Testis (tissue), 3 donors: Measurements from ENCODE around the gene GET4. TPM values are rescaled to one million over a fixed set of nuclear protein-coding genes. Genes with fewer than 3 reads are reported as not detected.
A peak's percentile ranks its signal among the peaks of the same experiment; 100 is the strongest.

Source experiments
- DNase-seq: peaks from one replicate; pipeline ENCODE4 v3.0.0-alpha.2; 2019
- H3K27ac ChIP-seq, 2 donors: fragments of 200-600 bp; sonication (generic); one replicate each; pipeline ENCODE4 v1.5.1; 2019
- H3K27me3 ChIP-seq: fragments of 200-600 bp; sonication (generic); one replicate; pipeline ENCODE4 v1.5.1; 2019
- H3K36me3 ChIP-seq: fragments of 200-600 bp; sonication (generic); one replicate; pipeline ENCODE4 v1.5.1; 2017; ENCODE audit warnings: low read depth; ENCODE audit errors: missing control alignments
- H3K4me1 ChIP-seq: fragments of 200-600 bp; sonication (generic); one replicate; pipeline ENCODE4 v1.5.1; 2019
- H3K4me3 ChIP-seq, 2 donors: fragments of 200-600 bp; sonication (generic); one replicate each; pipeline ENCODE4 v1.5.1; 2017 to 2019
- H3K9me3 ChIP-seq: fragments of 200-600 bp; sonication (generic); one replicate; pipeline ENCODE4 v1.5.1; 2017
- POLR2A ChIP-seq: fragments of 450-650 bp; IDR thresholded peaks from one replicate; pipeline ENCODE4 v1.6.1; 2017; ENCODE audit warnings: antibody characterized with exemption, mild to moderate bottlenecking, moderate library complexity
- WGBS, 2 donors: methylation state at CpG; one replicate each; pipeline ENCODE4 v1.1.5; 2018; 5-methylcytosine and 5-hydroxymethylcytosine counted together
- intact Hi-C: fragments of 100-400 bp; cut with DNase I; formaldehyde crosslinking; loops from one replicate; pipeline ENCODE4 v1.15.1; 2023; ENCODE audit warnings: low total_unique reads
- polyA plus RNA-seq: library from polyadenylated mRNA; stranded (reverse); fragments of 350-450 nt; fragmentation: Illumina TruSeq; extraction: RNeasy Lipid Tissue Mini Kit (QIAGEN cat#74804); gene quantifications from one replicate; pipeline ENCODE4 v1.2.3, GENCODE V29; 2014; ENCODE audit warnings: low read depth, low replicate concordance; ENCODE audit not compliant: insufficient read depth
- total RNA-seq, 2 donors: library from RNA; depleted of rRNA; stranded (reverse); fragments of >200 nt; gene quantifications; one replicate each; pipeline ENCODE4 v1.2.3, GENCODE V29; 2016
- TF ChIP-seq, protein P1 (sequence below), 3 experiments: fragments of 450-650 bp in 2 of 3; fragments of 200-600 bp in 1 of 3; sonication (generic) in 1 of 3; IDR thresholded peaks; one replicate each; pipeline ENCODE4 v1.5.1; 2016 to 2019; ENCODE audit warnings: antibody characterized with exemption in 3 of 3, mild to moderate bottlenecking in 2 of 3, moderate library complexity in 1 of 3

GET4 gene
- total and polyA plus RNA-seq, 3 donors from 2014 or later = 89.0 to 141 (median 128) TPM

DNA sequence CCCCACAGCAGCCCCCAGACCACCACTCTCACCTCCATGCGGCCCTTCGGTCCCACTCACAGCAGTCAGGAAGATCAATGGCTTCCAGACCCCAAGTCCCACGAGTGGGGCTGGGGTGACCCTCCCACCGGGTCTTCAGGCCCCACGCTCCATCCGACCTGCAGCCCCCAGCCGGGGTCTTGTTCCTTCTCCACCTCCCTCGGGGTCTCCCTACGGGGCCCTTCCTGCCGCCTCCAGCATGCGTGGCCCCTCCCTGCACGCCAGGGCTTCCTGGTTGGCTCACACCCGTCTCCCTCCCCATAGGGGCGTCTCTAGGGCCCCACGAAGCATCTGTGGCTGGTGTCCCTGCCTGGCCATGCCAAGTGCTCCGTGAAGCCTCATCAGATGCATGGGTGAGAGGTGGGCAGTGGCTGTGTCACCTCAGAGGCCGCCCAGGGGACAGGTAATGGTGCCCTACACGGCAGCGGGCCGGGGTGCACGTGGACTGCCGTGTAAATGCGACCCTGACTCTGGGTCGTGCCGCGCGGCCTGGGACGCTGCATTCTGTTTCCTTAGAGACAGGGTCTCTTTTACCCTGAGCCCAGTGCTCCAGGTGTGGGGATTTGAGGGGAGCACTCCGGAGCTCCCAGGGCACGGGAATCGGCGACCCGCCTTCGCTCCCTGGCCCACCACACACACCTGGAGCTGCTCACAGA, 58.3 kb downstream of the GET4 start:
- Histone ChIP-seq H3K27ac (no peak overlapping the region), H3K9me3 (no peaks in the 10 kb centered on the region), H3K27me3 (no peaks in the 10 kb centered on the region), H3K4me1 (no peaks in the 10 kb centered on the region), H3K4me3 (peak overlapping the region in 1 of 2 donors; percentile 21), H3K36me3 (no peaks in the 10 kb centered on the region)
- TF ChIP-seq POLR2A = no peak
- TF ChIP-seq, protein P1, sequence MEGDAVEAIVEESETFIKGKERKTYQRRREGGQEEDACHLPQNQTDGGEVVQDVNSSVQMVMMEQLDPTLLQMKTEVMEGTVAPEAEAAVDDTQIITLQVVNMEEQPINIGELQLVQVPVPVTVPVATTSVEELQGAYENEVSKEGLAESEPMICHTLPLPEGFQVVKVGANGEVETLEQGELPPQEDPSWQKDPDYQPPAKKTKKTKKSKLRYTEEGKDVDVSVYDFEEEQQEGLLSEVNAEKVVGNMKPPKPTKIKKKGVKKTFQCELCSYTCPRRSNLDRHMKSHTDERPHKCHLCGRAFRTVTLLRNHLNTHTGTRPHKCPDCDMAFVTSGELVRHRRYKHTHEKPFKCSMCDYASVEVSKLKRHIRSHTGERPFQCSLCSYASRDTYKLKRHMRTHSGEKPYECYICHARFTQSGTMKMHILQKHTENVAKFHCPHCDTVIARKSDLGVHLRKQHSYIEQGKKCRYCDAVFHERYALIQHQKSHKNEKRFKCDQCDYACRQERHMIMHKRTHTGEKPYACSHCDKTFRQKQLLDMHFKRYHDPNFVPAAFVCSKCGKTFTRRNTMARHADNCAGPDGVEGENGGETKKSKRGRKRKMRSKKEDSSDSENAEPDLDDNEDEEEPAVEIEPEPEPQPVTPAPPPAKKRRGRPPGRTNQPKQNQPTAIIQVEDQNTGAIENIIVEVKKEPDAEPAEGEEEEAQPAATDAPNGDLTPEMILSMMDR (IDR thresholded peaks at IDR 0.05) = no peak
- DNase-seq = no peak
- intact Hi-C loops = no loop called here
- WGBS, 2 donors = 62 to 76% methylated on average over 17 to 33 of the region's 34 CpGs

DNA sequence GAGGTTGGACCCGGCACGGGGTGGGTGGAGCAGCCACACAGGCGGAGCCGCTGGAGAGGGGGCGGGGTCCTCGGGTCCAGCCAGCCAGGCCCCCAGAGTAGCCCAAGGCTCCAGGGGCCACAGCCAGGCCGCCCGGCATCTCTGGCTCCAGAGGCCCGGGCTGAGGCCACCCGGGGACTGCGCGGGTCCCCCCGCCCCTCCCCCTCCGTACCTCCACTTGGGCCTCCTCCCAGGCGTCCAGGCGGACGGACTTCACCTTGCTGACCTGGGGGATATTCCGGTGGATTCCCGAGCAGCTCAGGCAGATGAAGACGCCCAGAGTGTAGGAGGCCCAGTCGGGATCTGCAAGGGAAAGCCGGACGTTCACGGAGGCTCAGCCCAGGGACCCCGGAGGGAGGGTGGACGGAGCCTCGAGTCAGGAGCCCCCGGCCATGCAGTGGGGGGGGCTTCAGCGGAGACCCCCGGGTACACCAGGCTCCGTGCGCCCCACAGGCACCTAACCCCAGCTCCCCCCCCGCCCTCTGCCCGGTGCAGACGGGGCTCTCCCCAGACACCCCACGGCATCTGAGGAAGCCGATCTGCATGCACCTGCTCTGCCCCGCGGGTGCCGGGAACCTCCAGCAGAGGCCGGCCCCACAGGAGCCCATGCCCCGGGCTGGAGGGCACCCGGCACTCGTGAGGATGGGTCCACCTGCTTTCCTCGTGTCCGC, 59.0 kb downstream of the GET4 start:
- Histone ChIP-seq H3K4me1 (no peaks in the 10 kb centered on the region), H3K27ac (no peak overlapping the region), H3K9me3 (no peaks in the 10 kb centered on the region), H3K4me3 (peak overlapping the region in 1 of 2 donors; percentile 21), H3K27me3 (no peaks in the 10 kb centered on the region), H3K36me3 (no peaks in the 10 kb centered on the region)
- TF ChIP-seq POLR2A = no peak
- TF ChIP-seq, protein P1 (IDR thresholded peaks at IDR 0.05) = no peak
- intact Hi-C loops = no loop called here
- 50 to 66% methylated on average over 2 to 46 of the region's 46 CpGs for WGBS, 2 donors
- no peak for DNase-seq

DNA sequence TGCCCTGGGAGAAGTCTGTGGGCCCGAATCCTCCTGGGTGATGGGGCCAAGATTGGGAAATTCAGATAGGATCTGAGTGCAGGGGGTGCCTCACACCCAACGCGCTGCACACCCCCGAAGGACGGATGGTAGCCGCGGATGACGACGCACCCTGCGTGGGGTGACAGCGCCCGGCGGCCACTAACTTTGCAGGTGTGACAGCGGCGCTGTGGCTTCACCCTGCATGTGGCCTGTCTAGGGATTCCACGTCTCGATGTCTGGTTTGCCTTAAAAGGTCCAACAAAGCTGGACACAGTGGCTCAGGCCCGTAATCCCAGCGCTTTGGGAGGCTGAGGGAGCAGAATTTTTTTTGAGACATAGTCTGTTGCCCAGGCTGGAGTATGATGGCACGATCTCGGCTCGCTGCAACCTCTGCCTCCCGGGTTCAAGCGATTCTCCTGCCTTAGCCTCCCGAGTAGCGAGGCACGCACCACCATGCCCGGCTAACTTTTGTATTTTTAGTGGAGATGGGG, 59.6 kb downstream of the GET4 start:
- Histone ChIP-seq H3K4me1 (no peaks in the 10 kb centered on the region), H3K36me3 (no peaks in the 10 kb centered on the region), H3K27ac (no peak overlapping the region), H3K9me3 (no peaks in the 10 kb centered on the region), H3K4me3 (no peak overlapping the region), H3K27me3 (no peaks in the 10 kb centered on the region)
- TF ChIP-seq, protein P1 (IDR thresholded peaks at IDR 0.05) = no peak
- no peak for TF ChIP-seq POLR2A
- intact Hi-C loops = no loop called here
- 57 to 76% methylated on average over 24 to 28 of the region's 28 CpGs for WGBS, 2 donors
- no peak for DNase-seq

DNA sequence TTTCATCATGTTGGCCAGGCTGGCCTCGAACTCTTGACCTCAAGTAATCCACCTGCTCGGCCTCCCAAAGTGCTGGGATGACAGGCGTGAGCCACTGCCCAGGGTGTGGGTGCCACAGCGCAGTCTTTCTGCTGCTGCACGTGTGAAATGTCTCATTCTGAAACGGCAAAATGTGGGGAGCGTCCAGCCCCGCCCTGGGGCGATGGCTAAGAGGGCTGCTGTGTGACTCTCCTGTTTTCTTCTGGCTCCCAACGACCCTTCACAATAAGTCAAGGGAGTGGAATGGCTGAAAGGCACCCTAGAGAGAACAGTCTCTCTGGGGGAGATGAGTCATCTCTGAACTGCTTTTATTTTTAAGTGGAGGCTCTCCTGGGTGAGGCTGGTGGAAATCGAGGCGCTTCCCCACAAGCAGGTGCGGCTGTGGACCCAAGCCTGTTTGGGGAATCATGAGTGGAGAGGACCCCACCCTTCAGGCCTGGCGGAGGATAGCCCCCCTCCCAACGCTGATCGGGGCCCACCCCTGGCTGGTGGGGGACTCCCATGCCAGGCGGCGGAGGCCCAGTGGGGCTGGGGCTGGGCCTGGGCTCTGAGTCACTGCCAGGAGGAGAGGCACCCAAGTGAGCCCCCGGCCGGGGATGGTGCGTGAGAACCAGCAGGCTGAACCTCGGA, 60.2 kb downstream of the GET4 start:
- 79 to 85% methylated on average over 14 to 18 of the region's 22 CpGs for WGBS, 2 donors
- H3K4me1 ChIP-seq = no peaks in the 10 kb centered on the region
- no peaks in the 10 kb centered on the region for H3K36me3 ChIP-seq
- no peaks in the 10 kb centered on the region for H3K27me3 ChIP-seq
- no peak overlapping the region for H3K4me3 ChIP-seq
- no peaks in the 10 kb centered on the region for H3K9me3 ChIP-seq
- H3K27ac ChIP-seq = no peak overlapping the region
- intact Hi-C loops = no loop called here
- DNase-seq = no peak
- TF ChIP-seq POLR2A = no peak
- TF ChIP-seq, protein P1 (IDR thresholded peaks at IDR 0.05) = no peak
